Left lung (tissue), 10 donors: Measurements from ENCODE around the gene PLA2G2D. TPM values are rescaled to one million over a fixed set of nuclear protein-coding genes. Genes with fewer than 3 reads are reported as not detected.

Experiments used
- ATAC-seq: fragments of 200-7000 bp; cut with Tn5 transposase; one replicate; pipeline ENCODE4 v1.9.1; 2020; ENCODE audit warnings: moderate library complexity
- DNase-seq, 4 donors: peaks; one replicate each; pipeline ENCODE4 v3.0.0-alpha.2; 2013 to 2020
- H3K27ac ChIP-seq, 2 donors: fragments of 200-600 bp; sonication (generic) in 1 of 2; one replicate each; pipeline versions ENCODE4 v1.5.0 to v1.8.0; 2020 to 2021
- H3K27me3 ChIP-seq, 2 donors: fragments of 200-600 bp; sonication (generic) in 1 of 2; one replicate each; pipeline versions ENCODE4 v1.5.0 to v1.8.0; 2020 to 2021
- H3K36me3 ChIP-seq, 2 donors: fragments of 200-600 bp; sonication (generic) in 1 of 2; one replicate each; pipeline versions ENCODE4 v1.5.0 to v1.8.0; 2020 to 2021
- H3K4me1 ChIP-seq, 2 donors: fragments of 200-600 bp; one replicate each; pipeline ENCODE4 v1.8.0; 2021
- H3K4me3 ChIP-seq, 2 donors: fragments of 200-600 bp; sonication (generic) in 1 of 2; one replicate each; pipeline versions ENCODE4 v1.5.0 to v1.8.0; 2020 to 2021; ENCODE audit warnings: mild to moderate bottlenecking in 1 of 2
- H3K9me3 ChIP-seq, 2 donors: fragments of 200-600 bp; sonication (generic) in 1 of 2; one replicate each; pipeline versions ENCODE4 v1.5.0 to v1.8.0; 2020 to 2021
- intact Hi-C, 2 donors: fragments of 100-400 bp; cut with DNase I; formaldehyde crosslinking; loops; one replicate each; pipeline versions ENCODE4 v1.11.2 to v1.14.2; 2022
- polyA plus RNA-seq, 6 donors: library from polyadenylated mRNA; unstranded; fragments of 120-200 nt; gene quantifications; one replicate each; pipeline ENCODE4 v1.2.1, GENCODE V29; 2013; ENCODE audit not compliant: insufficient read length in 6 of 6
- total RNA-seq, 2 donors: library from RNA; stranded (reverse); fragmentation: NEBNext Ultra II Directional; extraction: Animal tissue kit (Norgen Biotek cat#: 25700); gene quantifications; one replicate each; pipeline ENCODE4 v1.2.1, GENCODE V29; 2021
- TF ChIP-seq, protein P1 (sequence below), 2 donors: fragments of 200-600 bp; sonication (generic) in 1 of 2; IDR thresholded peaks; one replicate each; pipeline versions ENCODE4 v1.5.0 to v1.8.0; 2021; ENCODE audit warnings: antibody characterized with exemption in 2 of 2
- donor health status: DM: no; HTN: yes; CAD: no.
- donor health status: DM: no; HTN: no; CAD: no.

Gene PLA2G2D
- total and polyA plus RNA-seq, 8 donors, result 0.07 to 0.15 (median 0.09) TPM; not detected in 3

DNA sequence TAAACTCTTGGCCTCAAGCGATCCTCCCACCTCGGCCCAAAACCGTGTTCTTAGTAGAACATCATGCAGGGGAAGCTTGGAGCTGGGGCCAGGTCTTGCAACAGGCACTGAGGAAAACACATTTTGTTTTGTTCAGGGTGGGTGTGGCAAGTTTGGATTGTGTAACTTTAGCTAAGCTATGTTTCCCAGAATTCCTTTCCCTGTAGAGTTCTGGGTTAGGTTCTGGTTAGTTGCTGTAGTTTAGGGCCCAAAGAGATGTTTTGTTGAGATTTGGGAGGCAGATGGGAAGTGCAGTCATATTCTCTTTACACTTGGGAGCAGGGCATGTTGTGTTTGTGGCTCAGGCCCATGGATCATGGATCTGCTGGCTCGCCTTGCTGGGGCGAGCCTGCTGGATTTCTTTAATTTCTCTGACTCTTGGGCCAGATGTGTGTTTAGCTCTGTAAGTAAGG lies 25.4 kb downstream of the PLA2G2D start:
- Histone ChIP-seq H3K36me3 (no peaks in the 10 kb centered on the region), H3K27me3 (no peaks in the 10 kb centered on the region), H3K27ac (no peak overlapping the region), H3K9me3 (no peaks in the 10 kb centered on the region), H3K4me3 (no peak overlapping the region), H3K4me1 (peaks cover 0 to 7% of the 10 kb centered on the region in 2 donors)
- intact Hi-C loops, result no loop called here
- DNase-seq (peak in 1 of 4 donors; percentile 27), ATAC-seq (peak; percentile 15)
- TF ChIP-seq, protein P1, sequence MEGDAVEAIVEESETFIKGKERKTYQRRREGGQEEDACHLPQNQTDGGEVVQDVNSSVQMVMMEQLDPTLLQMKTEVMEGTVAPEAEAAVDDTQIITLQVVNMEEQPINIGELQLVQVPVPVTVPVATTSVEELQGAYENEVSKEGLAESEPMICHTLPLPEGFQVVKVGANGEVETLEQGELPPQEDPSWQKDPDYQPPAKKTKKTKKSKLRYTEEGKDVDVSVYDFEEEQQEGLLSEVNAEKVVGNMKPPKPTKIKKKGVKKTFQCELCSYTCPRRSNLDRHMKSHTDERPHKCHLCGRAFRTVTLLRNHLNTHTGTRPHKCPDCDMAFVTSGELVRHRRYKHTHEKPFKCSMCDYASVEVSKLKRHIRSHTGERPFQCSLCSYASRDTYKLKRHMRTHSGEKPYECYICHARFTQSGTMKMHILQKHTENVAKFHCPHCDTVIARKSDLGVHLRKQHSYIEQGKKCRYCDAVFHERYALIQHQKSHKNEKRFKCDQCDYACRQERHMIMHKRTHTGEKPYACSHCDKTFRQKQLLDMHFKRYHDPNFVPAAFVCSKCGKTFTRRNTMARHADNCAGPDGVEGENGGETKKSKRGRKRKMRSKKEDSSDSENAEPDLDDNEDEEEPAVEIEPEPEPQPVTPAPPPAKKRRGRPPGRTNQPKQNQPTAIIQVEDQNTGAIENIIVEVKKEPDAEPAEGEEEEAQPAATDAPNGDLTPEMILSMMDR (IDR thresholded peaks at IDR 0.05), result no peak

DNA sequence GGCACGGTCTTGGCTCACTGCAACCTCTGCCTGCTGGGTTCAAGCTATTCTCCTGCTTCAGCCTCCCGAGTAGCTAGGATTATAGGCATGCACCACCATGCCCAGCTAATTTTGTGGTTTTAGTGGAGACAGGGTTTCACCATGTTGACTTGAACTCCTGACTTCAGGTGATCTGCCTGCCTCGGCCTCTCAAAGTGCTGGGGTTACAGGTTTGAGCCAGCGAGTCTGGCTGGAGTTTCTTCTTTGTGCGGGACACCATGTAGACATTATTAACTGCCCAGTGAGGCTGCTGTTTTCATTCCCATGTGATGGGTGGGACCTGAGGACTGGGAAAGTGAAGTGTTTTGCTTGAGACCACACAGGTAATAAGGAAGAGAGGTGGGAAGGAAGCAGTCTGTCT lies 26.0 kb downstream of the PLA2G2D start:
- Histone ChIP-seq H3K4me3 (no peak overlapping the region), H3K27ac (no peak overlapping the region), H3K4me1 (peaks cover 0 to 7% of the 10 kb centered on the region in 2 donors), H3K36me3 (no peaks in the 10 kb centered on the region), H3K9me3 (no peaks in the 10 kb centered on the region), H3K27me3 (no peaks in the 10 kb centered on the region)
- DNase-seq (no peak), ATAC-seq (no peak)
- intact Hi-C loops, result no loop called here
- TF ChIP-seq, protein P1 (IDR thresholded peaks at IDR 0.05), result no peak

DNA sequence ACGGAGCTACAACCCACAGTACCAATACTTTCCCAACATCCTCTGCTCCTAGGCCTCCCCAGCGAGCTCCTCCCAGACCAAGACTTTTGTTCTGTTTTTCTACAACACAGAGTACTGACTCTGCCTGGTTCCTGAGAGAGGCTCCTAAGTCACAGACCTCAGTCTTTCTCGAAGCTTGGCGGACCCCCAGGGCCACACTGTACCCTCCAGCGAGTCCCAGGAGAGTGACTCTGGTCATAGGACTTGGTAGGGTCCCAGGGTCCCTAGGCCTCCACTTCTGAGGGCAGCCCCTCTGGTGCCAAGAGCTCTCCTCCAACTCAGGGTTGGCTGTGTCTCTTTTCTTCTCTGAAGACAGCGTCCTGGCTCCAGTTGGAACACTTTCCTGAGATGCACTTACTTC lies 28.7 kb downstream of the PLA2G2D start:
- no peak for DNase-seq
- TF ChIP-seq, protein P1 (IDR thresholded peaks at IDR 0.05), result no peak
- H3K4me1 ChIP-seq, result peaks cover 0 to 7% of the 10 kb centered on the region in 2 donors
- no peaks in the 10 kb centered on the region for H3K36me3 ChIP-seq
- ATAC-seq, result no peak
- H3K4me3 ChIP-seq, result no peak overlapping the region
- intact Hi-C loops, result no loop called here
- H3K27me3 ChIP-seq, result no peaks in the 10 kb centered on the region
- no peak overlapping the region for H3K27ac ChIP-seq
- H3K9me3 ChIP-seq, result no peaks in the 10 kb centered on the region

- Histone ChIP-seq H3K4me3 (no peak overlapping the region), H3K4me1 (peaks cover 0 to 7% of the 10 kb centered on the region in 2 donors), H3K36me3 (no peaks in the 10 kb centered on the region), H3K27ac (no peak overlapping the region), H3K27me3 (no peaks in the 10 kb centered on the region), H3K9me3 (no peaks in the 10 kb centered on the region)
- ATAC-seq (no peak), DNase-seq (no peak)
- intact Hi-C loops, result no loop called here
- TF ChIP-seq, protein P1 (IDR thresholded peaks at IDR 0.05), result no peak
Measured at GRCh38 chr1:20090119-20090518, 29.2 kb downstream of the PLA2G2D start.

DNA sequence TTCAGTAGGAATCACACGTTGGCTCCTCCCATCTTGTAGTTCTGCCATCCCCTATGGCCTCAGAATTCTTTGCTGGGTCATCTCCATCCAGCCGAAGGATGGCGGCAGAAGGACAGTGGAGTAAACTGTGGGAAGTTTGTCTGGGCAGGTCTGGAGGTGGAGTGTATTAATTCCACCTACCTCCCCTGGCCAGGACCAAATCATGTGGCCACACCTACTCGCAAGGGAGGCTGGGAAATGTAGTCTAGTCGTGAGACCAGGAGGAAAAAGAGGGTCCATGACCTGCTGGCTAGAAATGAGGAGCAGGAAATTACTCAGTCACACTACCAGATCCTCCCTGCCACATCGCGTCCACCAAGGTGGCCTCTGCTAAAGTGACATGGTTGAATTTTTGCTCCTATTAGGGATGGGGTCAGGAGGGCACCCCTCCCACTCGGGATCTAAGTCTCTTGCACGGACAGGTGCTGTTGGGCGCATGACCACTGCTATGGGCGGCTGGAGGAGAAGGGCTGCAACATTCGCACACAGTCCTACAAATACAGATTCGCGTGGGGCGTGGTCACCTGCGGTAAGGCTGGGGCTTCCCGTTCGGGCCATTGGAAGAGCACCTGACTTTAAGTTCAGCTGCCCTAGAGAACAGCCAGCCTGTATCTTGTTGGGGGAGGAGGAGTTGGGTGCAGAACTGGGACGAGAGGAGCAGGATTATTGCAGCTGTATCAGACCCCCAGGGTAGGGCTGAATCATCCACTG lies 29.8 kb downstream of the PLA2G2D start:
- DNase-seq (no peak), ATAC-seq (no peak)
- Histone ChIP-seq H3K27me3 (no peaks in the 10 kb centered on the region), H3K36me3 (no peaks in the 10 kb centered on the region), H3K9me3 (no peaks in the 10 kb centered on the region), H3K4me1 (peaks cover 0 to 7% of the 10 kb centered on the region in 2 donors), H3K27ac (no peak overlapping the region), H3K4me3 (no peak overlapping the region)
- intact Hi-C loops, result no loop called here
- TF ChIP-seq, protein P1 (IDR thresholded peaks at IDR 0.05), result no peak
